H1 (cell line): ENCODE data around the gene IFT25. TPM values are rescaled to one million over a fixed set of nuclear protein-coding genes. Genes with fewer than 3 reads are reported as not detected.

Experiments used
- polyA plus RNA-seq, 7 experiments: library from polyadenylated mRNA; depleted of rRNA in 3 of 7; stranded (reverse) in 5 of 7; unstranded in 2 of 7; fragments of >200 nt in 5 of 7; fragments of 200-250 nt in 2 of 7; gene quantifications; 1 replicate in 5 of 7; 2 replicates in 1 of 7; 4 replicates in 1 of 7; pipeline versions ENCODE4 v1.2.1 to v1.2.3, GENCODE V29; 2011 to 2013; ENCODE audit warnings: missing spikeins in 2 of 7, mixed read lengths in 2 of 7
- total RNA-seq: library from RNA; stranded (reverse); fragmentation: NEBNext Ultra II Directional; extraction: Animal tissue kit (Norgen Biotek cat#: 25700); gene quantifications from 2 replicates; pipeline ENCODE4 v1.2.1, GENCODE V29; 2021
- TF ChIP-seq, protein P1 (sequence below): IDR thresholded peaks from 2 replicates; pipeline ENCODE4 v1.6.1; 2011; ENCODE audit warnings: low read length, improper control_type of control experiment

Gene IFT25
- total and polyA plus RNA-seq, 2 of the 8 experiments (the other 6 are each of a cell fraction or from before 2014, with no cell fraction given) = 15.0 to 36.3 TPM

- TF ChIP-seq, protein P1, sequence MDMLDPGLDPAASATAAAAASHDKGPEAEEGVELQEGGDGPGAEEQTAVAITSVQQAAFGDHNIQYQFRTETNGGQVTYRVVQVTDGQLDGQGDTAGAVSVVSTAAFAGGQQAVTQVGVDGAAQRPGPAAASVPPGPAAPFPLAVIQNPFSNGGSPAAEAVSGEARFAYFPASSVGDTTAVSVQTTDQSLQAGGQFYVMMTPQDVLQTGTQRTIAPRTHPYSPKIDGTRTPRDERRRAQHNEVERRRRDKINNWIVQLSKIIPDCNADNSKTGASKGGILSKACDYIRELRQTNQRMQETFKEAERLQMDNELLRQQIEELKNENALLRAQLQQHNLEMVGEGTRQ = no peak
Measured at GRCh38 chr1:53992085-53992874, 46.8 kb upstream of the IFT25 start (continued).
